ENCODE measurements around the gene PLCH2.

DNA sequence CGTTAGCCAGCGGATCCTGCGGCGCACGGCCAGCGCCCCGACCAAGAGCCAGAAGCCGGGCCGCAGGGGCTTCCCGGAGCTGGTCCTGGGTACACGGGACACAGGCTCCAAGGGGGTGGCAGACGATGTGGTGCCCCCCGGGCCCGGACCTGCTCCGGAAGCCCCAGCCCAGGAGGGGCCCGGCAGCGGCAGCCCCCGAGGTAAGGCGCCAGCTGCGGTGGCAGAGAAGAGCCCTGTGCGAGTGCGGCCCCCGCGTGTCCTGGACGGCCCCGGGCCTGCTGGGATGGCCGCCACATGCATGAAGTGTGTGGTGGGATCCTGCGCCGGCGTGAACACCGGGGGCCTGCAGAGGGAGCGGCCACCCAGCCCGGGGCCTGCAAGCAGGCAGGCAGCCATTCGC lies 26.1 kb downstream of the PLCH2 start:
- TF ChIP-seq, protein P1, sequence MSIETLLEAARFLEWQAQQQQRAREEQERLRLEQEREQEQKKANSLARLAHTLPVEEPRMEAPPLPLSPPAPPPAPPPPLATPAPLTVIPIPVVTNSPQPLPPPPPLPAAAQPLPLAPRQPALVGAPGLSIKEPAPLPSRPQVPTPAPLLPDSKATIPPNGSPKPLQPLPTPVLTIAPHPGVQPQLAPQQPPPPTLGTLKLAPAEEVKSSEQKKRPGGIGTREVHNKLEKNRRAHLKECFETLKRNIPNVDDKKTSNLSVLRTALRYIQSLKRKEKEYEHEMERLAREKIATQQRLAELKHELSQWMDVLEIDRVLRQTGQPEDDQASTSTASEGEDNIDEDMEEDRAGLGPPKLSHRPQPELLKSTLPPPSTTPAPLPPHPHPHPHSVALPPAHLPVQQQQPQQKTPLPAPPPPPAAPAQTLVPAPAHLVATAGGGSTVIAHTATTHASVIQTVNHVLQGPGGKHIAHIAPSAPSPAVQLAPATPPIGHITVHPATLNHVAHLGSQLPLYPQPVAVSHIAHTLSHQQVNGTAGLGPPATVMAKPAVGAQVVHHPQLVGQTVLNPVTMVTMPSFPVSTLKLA (conservative IDR thresholded peaks at IDR 0.05): no peak
- TF ChIP-seq, protein P2, sequence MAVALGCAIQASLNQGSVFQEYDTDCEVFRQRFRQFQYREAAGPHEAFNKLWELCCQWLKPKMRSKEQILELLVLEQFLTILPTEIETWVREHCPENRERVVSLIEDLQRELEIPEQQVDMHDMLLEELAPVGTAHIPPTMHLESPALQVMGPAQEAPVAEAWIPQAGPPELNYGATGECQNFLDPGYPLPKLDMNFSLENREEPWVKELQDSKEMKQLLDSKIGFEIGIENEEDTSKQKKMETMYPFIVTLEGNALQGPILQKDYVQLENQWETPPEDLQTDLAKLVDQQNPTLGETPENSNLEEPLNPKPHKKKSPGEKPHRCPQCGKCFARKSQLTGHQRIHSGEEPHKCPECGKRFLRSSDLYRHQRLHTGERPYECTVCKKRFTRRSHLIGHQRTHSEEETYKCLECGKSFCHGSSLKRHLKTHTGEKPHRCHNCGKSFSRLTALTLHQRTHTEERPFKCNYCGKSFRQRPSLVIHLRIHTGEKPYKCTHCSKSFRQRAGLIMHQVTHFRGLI (CRISPR knock-in tag; IDR thresholded peaks at IDR 0.05): no peak
- TF ChIP-seq, protein P3, sequence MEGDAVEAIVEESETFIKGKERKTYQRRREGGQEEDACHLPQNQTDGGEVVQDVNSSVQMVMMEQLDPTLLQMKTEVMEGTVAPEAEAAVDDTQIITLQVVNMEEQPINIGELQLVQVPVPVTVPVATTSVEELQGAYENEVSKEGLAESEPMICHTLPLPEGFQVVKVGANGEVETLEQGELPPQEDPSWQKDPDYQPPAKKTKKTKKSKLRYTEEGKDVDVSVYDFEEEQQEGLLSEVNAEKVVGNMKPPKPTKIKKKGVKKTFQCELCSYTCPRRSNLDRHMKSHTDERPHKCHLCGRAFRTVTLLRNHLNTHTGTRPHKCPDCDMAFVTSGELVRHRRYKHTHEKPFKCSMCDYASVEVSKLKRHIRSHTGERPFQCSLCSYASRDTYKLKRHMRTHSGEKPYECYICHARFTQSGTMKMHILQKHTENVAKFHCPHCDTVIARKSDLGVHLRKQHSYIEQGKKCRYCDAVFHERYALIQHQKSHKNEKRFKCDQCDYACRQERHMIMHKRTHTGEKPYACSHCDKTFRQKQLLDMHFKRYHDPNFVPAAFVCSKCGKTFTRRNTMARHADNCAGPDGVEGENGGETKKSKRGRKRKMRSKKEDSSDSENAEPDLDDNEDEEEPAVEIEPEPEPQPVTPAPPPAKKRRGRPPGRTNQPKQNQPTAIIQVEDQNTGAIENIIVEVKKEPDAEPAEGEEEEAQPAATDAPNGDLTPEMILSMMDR (IDR thresholded peaks at IDR 0.05 in 2 of 3, conservative IDR thresholded peaks at IDR 0.05 in 1 of 3; ENCODE audit: insufficient read depth in 2 of 3, low read depth in 1 of 3, low read length in 3 of 3): no peak
- TF ChIP-seq CCAR2 (IDR thresholded peaks at IDR 0.05; ENCODE audit: low read depth, low read length) (no peak), RCOR1 (IDR thresholded peaks at IDR 0.05; ENCODE audit: borderline replicate concordance in 1 of 2, low read depth in 2 of 2, low read length in 2 of 2) (no peak), POLR2AphosphoS5 (IDR thresholded peaks at IDR 0.05; ENCODE audit: control insufficient read depth, insufficient read depth, low read depth, low read length) (no peak), KDM5B (IDR thresholded peaks at IDR 0.05; ENCODE audit: insufficient replicate concordance, low read depth, low read length) (no peak), TBL1XR1 (IDR thresholded peaks at IDR 0.05; ENCODE audit: low read length in 2 of 2) (no peak), HDAC6 (IDR thresholded peaks at IDR 0.05; ENCODE audit: low read depth, low read length) (no peak), EZH2 (IDR thresholded peaks at IDR 0.05; ENCODE audit: borderline replicate concordance, low read depth, low read length) (no peak), U2AF2 (optimal IDR thresholded peaks at IDR 0.05; ENCODE audit: low read depth, low read length) (no peak), ZNF561 (CRISPR knock-in tag; conservative IDR thresholded peaks at IDR 0.05) (no peak)
- TF ChIP-seq, protein P4, sequence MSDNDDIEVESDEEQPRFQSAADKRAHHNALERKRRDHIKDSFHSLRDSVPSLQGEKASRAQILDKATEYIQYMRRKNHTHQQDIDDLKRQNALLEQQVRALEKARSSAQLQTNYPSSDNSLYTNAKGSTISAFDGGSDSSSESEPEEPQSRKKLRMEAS (CRISPR knock-in tag; IDR thresholded peaks at IDR 0.05): no peak
